Ovary (tissue), 9 donors: Measurements from ENCODE around the gene HSD11B1L. TPM values are rescaled to one million over a fixed set of nuclear protein-coding genes. Genes with fewer than 3 reads are reported as not detected.

Experiments used
- DNase-seq, 5 donors: peaks; one replicate each; pipeline ENCODE4 v3.0.0-alpha.2; 2019 to 2020
- H3K27ac ChIP-seq, 2 donors: fragments of 200-600 bp; one replicate each; pipeline versions ENCODE4 v1.5.1 to v1.8.0; 2019 to 2022
- H3K27me3 ChIP-seq: fragments of 200-600 bp; one replicate; pipeline ENCODE4 v1.8.0; 2022
- H3K36me3 ChIP-seq: fragments of 200-600 bp; sonication (generic); one replicate; pipeline ENCODE4 v1.5.1; 2019
- H3K4me1 ChIP-seq: one replicate; pipeline ENCODE4 v1.8.1; 2013; ENCODE audit warnings: mild to moderate bottlenecking, moderate library complexity; ENCODE audit not compliant: insufficient read depth
- H3K4me3 ChIP-seq: fragments of 200-600 bp; sonication (generic); one replicate; pipeline ENCODE4 v1.5.1; 2017
- H3K9me3 ChIP-seq, 2 donors: fragments of 200-600 bp in 1 of 2; sonication (generic) in 1 of 2; one replicate each; pipeline versions ENCODE4 v1.5.1 to v1.8.1; 2013 to 2019; ENCODE audit warnings: mild to moderate bottlenecking in 1 of 2, moderate library complexity in 1 of 2
- CTCF ChIP-seq, 3 donors: fragments of 450-650 bp in 2 of 3; fragments of 200-600 bp in 1 of 3; IDR thresholded peaks; one replicate each; pipeline versions ENCODE4 v1.5.1 to v1.8.0; 2016 to 2022; ENCODE audit warnings: antibody characterized with exemption in 3 of 3, mild to moderate bottlenecking in 1 of 3
- EP300 ChIP-seq: sonication (generic); formaldehyde crosslinking; IDR thresholded peaks from one replicate; pipeline ENCODE4 v1.6.1; 2017; ENCODE audit warnings: antibody characterized with exemption
- POLR2A ChIP-seq: fragments of 450-650 bp; IDR thresholded peaks from one replicate; pipeline ENCODE4 v1.6.1; 2017; ENCODE audit warnings: antibody characterized with exemption, mild to moderate bottlenecking, moderate library complexity
- WGBS, 3 donors: extraction: QIAGEN DNeasy Blood & Tissue Kit in 1 of 3; methylation state at CpG; one replicate each; pipeline versions ENCODE4 v1.1.5 to v1.1.7; 2013 to 2017; 5-methylcytosine and 5-hydroxymethylcytosine counted together
- intact Hi-C, 4 donors: fragments of 100-400 bp; cut with DNase I; formaldehyde crosslinking; loops; one replicate each; pipeline versions ENCODE4 v1.11.0 to v1.15.1; 2022 to 2023
- polyA plus RNA-seq, 2 donors: library from polyadenylated mRNA; stranded (reverse); fragments of 200-250 nt in 1 of 2; fragments of 350-450 nt in 1 of 2; fragmentation: Illumina TruSeq in 1 of 2; extraction: RNeasy Lipid Tissue Mini Kit (QIAGEN cat#74804) in 1 of 2; gene quantifications; one replicate each; pipeline ENCODE4 v1.2.3, GENCODE V29; 2013 to 2014
- total RNA-seq, 7 donors: library from RNA; depleted of rRNA in 2 of 7; stranded (reverse); fragments of >200 nt in 2 of 7; fragmentation: NEBNext Ultra II Directional in 3 of 7; extraction: Animal tissue kit (Norgen Biotek cat#: 25700) in 3 of 7; gene quantifications; one replicate each; pipeline versions ENCODE4 v1.1.0 to v1.2.4, GENCODE V29; 2016 to 2023
- donor health status: DM: no; HTN: no; CAD: no; lungs with moderate emphysema.
- donor health status: DM: no; HTN: no; CAD: no.
- donor health status: Bipolar disorder and iron deficiency.
- donor health status: DM: yes; HTN: yes; CAD: no.
- donor health status: DM: no; HTN: no; CAD: no.
- donor health status: DM: yes; HTN: yes; CAD: no.

Gene HSD11B1L
- total and polyA plus RNA-seq, 9 donors: 3.1 to 20.7 (median 8.5) TPM

- TF ChIP-seq EP300: no peak
- no peak for TF ChIP-seq POLR2A
- no peak for TF ChIP-seq CTCF (IDR thresholded peaks at IDR 0.05)
- intact Hi-C loops: no loop called here
- Histone ChIP-seq H3K27ac (no peak overlapping the region), H3K4me1 (no peaks in the 10 kb centered on the region), H3K36me3 (no peaks in the 10 kb centered on the region), H3K4me3 (no peak overlapping the region), H3K27me3 (no peaks in the 10 kb centered on the region), H3K9me3 (no peaks in the 10 kb centered on the region)
- DNase-seq: no peak
- 85 to 97% (median 93%) methylated on average over 5 of the region's 5 CpGs for WGBS, 3 donors
These were observed 29.5 kb upstream of the HSD11B1L start for GRCh38 chr19:5651361-5651760.

- intact Hi-C loops: no loop called here
- Histone ChIP-seq H3K4me3 (no peak overlapping the region), H3K36me3 (no peaks in the 10 kb centered on the region), H3K27me3 (no peaks in the 10 kb centered on the region), H3K4me1 (no peaks in the 10 kb centered on the region), H3K9me3 (no peaks in the 10 kb centered on the region), H3K27ac (no peak overlapping the region)
- DNase-seq: no peak
- WGBS, 3 donors: 90 to 91% (median 91%) methylated on average over 10 of the region's 10 CpGs
- TF ChIP-seq EP300 (no peak), CTCF (IDR thresholded peaks at IDR 0.05) (no peak), POLR2A (no peak)
These were observed 28.6 kb upstream of the HSD11B1L start for GRCh38 chr19:5652261-5652660.

GRCh38 chr19:5654931-5655330 is 25.9 kb upstream of the HSD11B1L start:
- Histone ChIP-seq H3K27me3 (no peaks in the 10 kb centered on the region), H3K36me3 (no peaks in the 10 kb centered on the region), H3K4me1 (no peaks in the 10 kb centered on the region), H3K27ac (no peak overlapping the region), H3K4me3 (no peak overlapping the region), H3K9me3 (no peaks in the 10 kb centered on the region)
- no peak for TF ChIP-seq POLR2A
- no peak for TF ChIP-seq EP300
- TF ChIP-seq CTCF (IDR thresholded peaks at IDR 0.05): no peak
- WGBS, 3 donors: 85 to 93% (median 86%) methylated on average over 5 of the region's 5 CpGs
- intact Hi-C loops: no loop called here
- DNase-seq: no peak

GRCh38 chr19:5655412-5655811 is 25.4 kb upstream of the HSD11B1L start:
- no peak for DNase-seq
- H3K4me3 ChIP-seq: no peak overlapping the region
- no peaks in the 10 kb centered on the region for H3K4me1 ChIP-seq
- WGBS, 3 donors: 76 to 80% (median 78%) methylated on average over 5 of the region's 5 CpGs
- TF ChIP-seq POLR2A: no peak
- no peak for TF ChIP-seq CTCF (IDR thresholded peaks at IDR 0.05)
- intact Hi-C loops: no loop called here
- H3K27ac ChIP-seq: no peak overlapping the region
- H3K9me3 ChIP-seq: no peaks in the 10 kb centered on the region
- no peaks in the 10 kb centered on the region for H3K36me3 ChIP-seq
- no peaks in the 10 kb centered on the region for H3K27me3 ChIP-seq

- intact Hi-C loops: no loop called here
- no peaks in the 10 kb centered on the region for H3K36me3 ChIP-seq
- 95 to 97% (median 96%) methylated on average over 42 of the region's 42 CpGs for WGBS, 3 donors
These were observed 19.3 kb upstream of the HSD11B1L start for GRCh38 chr19:5661483-5661882.

More at GRCh38 chr19:5661483-5661882, 19.3 kb upstream of the HSD11B1L start:
- Histone ChIP-seq H3K27me3 (no peaks in the 10 kb centered on the region), H3K9me3 (no peaks in the 10 kb centered on the region), H3K27ac (no peak overlapping the region), H3K4me3 (no peak overlapping the region), H3K4me1 (no peaks in the 10 kb centered on the region)
- no peak for DNase-seq
- TF ChIP-seq CTCF (IDR thresholded peaks at IDR 0.05) (no peak), POLR2A (no peak), EP300 (no peak)
